DND-41 (cell line): Measurements from ENCODE around the gene CYTL1.

Experiments used
- EZH2 ChIP-seq: IDR thresholded peaks from 3 replicates; pipeline ENCODE4 v1.6.1; 2012; ENCODE audit warnings: borderline replicate concordance, low read depth, mild to moderate bottlenecking, moderate library complexity, low read length, inconsistent platforms; ENCODE audit not compliant: severe bottlenecking
- TF ChIP-seq, protein P1 (sequence below): IDR thresholded peaks from 2 replicates; pipeline ENCODE4 v1.5.1; 2012; ENCODE audit warnings: borderline replicate concordance, low read length, moderate library complexity, mild to moderate bottlenecking; ENCODE audit not compliant: poor library complexity, severe bottlenecking; ENCODE audit errors: extremely low read depth

- TF ChIP-seq, protein P1, sequence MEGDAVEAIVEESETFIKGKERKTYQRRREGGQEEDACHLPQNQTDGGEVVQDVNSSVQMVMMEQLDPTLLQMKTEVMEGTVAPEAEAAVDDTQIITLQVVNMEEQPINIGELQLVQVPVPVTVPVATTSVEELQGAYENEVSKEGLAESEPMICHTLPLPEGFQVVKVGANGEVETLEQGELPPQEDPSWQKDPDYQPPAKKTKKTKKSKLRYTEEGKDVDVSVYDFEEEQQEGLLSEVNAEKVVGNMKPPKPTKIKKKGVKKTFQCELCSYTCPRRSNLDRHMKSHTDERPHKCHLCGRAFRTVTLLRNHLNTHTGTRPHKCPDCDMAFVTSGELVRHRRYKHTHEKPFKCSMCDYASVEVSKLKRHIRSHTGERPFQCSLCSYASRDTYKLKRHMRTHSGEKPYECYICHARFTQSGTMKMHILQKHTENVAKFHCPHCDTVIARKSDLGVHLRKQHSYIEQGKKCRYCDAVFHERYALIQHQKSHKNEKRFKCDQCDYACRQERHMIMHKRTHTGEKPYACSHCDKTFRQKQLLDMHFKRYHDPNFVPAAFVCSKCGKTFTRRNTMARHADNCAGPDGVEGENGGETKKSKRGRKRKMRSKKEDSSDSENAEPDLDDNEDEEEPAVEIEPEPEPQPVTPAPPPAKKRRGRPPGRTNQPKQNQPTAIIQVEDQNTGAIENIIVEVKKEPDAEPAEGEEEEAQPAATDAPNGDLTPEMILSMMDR: no peak
- no peak for TF ChIP-seq EZH2
Observed at GRCh38 chr4:4990857-4991540, 28.3 kb downstream of the CYTL1 start.
